ENCODE data around the gene CHCHD6.

Gene CHCHD6

GRCh38 chr3:126836220-126836860, 132.3 kb downstream of the CHCHD6 start:
- Histone ChIP-seq H3K4me3 (no peak overlapping the region), H3K27ac (no peak overlapping the region)
- no peak for TF ChIP-seq CTCF (IDR thresholded peaks at IDR 0.05)
- DNase-seq (ENCODE audit: low spot score) = peak; percentile 57

GRCh38 chr3:126837773-126838172, 133.7 kb downstream of the CHCHD6 start:
- TF ChIP-seq CTCF (IDR thresholded peaks at IDR 0.05) = no peak
- Histone ChIP-seq H3K4me3 (no peak overlapping the region), H3K27ac (no peak overlapping the region)
- peak; percentile 46 for DNase-seq (ENCODE audit: low spot score)

GRCh38 chr3:126845920-126846715, 142.1 kb downstream of the CHCHD6 start:
- no peak for DNase-seq (ENCODE audit: low spot score)
- TF ChIP-seq CTCF (IDR thresholded peaks at IDR 0.05) = no peak
- Histone ChIP-seq H3K4me3 (no peak overlapping the region), H3K27ac (no peak overlapping the region)

GRCh38 chr3:126847061-126847460, 143.0 kb downstream of the CHCHD6 start:
- no peak for TF ChIP-seq CTCF (IDR thresholded peaks at IDR 0.05)
- H3K4me3 ChIP-seq = no peak overlapping the region
- DNase-seq (ENCODE audit: low spot score) = peak; percentile 40
- no peak overlapping the region for H3K27ac ChIP-seq

GRCh38 chr3:126848991-126849390, 145.0 kb downstream of the CHCHD6 start:
- no peak overlapping the region for H3K4me3 ChIP-seq
- no peak for TF ChIP-seq CTCF (IDR thresholded peaks at IDR 0.05)
- DNase-seq (ENCODE audit: low spot score) = peak; percentile 31
- no peak overlapping the region for H3K27ac ChIP-seq

- no peak overlapping the region for H3K27ac ChIP-seq
- no peak for DNase-seq (ENCODE audit: low spot score)
- no peak for TF ChIP-seq CTCF (IDR thresholded peaks at IDR 0.05)
- no peak overlapping the region for H3K4me3 ChIP-seq
Measured at GRCh38 chr3:126849768-126850167, 145.7 kb downstream of the CHCHD6 start.

All from coronary artery (tissue), 2 donors.